Karpas-422 (cell line): Measurements from ENCODE around the gene ACTMAP. TPM values are rescaled to one million over a fixed set of nuclear protein-coding genes. Genes with fewer than 3 reads are reported as not detected.
"Not testable (repeated sequence)": the region's sequence is repeated elsewhere in the genome, so short reads cannot be mapped to it uniquely, and the experiment has no call there.

Source experiments
- DNase-seq: peaks from one replicate; pipeline ENCODE4 v3.0.0-alpha.2; 2015
- H2AFZ ChIP-seq: fragments of 200-600 bp; sonication (generic); 2 replicates; pipeline ENCODE4 v1.6.1; 2014; ENCODE audit warnings: antibody characterized with exemption, low read length, mixed read lengths
- H3K27ac ChIP-seq: fragments of 200-600 bp; sonication (generic); 2 replicates; pipeline ENCODE4 v1.5.1; 2014; ENCODE audit warnings: mild to moderate bottlenecking, low read length, moderate library complexity
- H3K27me3 ChIP-seq: fragments of 200-600 bp; sonication (generic); 2 replicates; pipeline ENCODE4 v1.6.1; 2014; ENCODE audit warnings: low read length, mixed read lengths
- H3K36me3 ChIP-seq: fragments of 200-600 bp; sonication (generic); 2 replicates; pipeline ENCODE4 v1.6.1; 2014; ENCODE audit warnings: low read length, mixed read lengths; ENCODE audit not compliant: insufficient read depth
- H3K4me1 ChIP-seq: fragments of 200-600 bp; sonication (generic); 2 replicates; pipeline ENCODE4 v1.6.1; 2014; ENCODE audit warnings: mild to moderate bottlenecking, low read length, mixed read lengths
- H3K4me2 ChIP-seq: fragments of 200-600 bp; sonication (generic); 2 replicates; pipeline ENCODE4 v1.6.1; 2014; ENCODE audit warnings: low read length, low read depth, mild to moderate bottlenecking; ENCODE audit not compliant: poor library complexity, severe bottlenecking
- H3K4me3 ChIP-seq: fragments of 200-600 bp; sonication (generic); 2 replicates; pipeline ENCODE4 v1.5.1; 2014; ENCODE audit warnings: mild to moderate bottlenecking, antibody characterized with exemption, low read length, mixed read lengths
- H3K79me2 ChIP-seq: fragments of 200-600 bp; sonication (generic); 2 replicates; pipeline ENCODE4 v1.6.1; 2014; ENCODE audit warnings: mild to moderate bottlenecking, low read length, mixed read lengths
- H3K9ac ChIP-seq: fragments of 200-600 bp; sonication (generic); 2 replicates; pipeline ENCODE4 v1.6.0; 2014; ENCODE audit warnings: low read length
- H3K9me2 ChIP-seq: fragments of 200-600 bp; sonication (generic), shearing (Covaris generic); replicated peaks from 2 replicates; pipeline ENCODE4 v1.6.0; 2014; ENCODE audit warnings: mild to moderate bottlenecking, low read length, moderate library complexity; ENCODE audit not compliant: insufficient read depth
- H3K9me3 ChIP-seq: fragments of 300-700, 200-600 bp; sonication (generic); 2 replicates; pipeline ENCODE4 v1.6.1; 2014; ENCODE audit warnings: low read length, mixed read lengths
- H4K20me1 ChIP-seq: fragments of 200-600 bp; sonication (generic); 2 replicates; pipeline ENCODE4 v1.6.1; 2014; ENCODE audit warnings: mild to moderate bottlenecking, antibody characterized with exemption, low read length, low read depth; ENCODE audit not compliant: insufficient read depth
- total RNA-seq: library from RNA; depleted of rRNA; stranded (reverse); fragments of >200 nt; shearing (Covaris generic); gene quantifications from 2 replicates; pipeline ENCODE4 v1.2.3, GENCODE V29; 2014; ENCODE audit warnings: low replicate concordance

The ACTMAP gene
- total RNA-seq, 1 experiment from 2014 or later = 5.8 TPM

DNA sequence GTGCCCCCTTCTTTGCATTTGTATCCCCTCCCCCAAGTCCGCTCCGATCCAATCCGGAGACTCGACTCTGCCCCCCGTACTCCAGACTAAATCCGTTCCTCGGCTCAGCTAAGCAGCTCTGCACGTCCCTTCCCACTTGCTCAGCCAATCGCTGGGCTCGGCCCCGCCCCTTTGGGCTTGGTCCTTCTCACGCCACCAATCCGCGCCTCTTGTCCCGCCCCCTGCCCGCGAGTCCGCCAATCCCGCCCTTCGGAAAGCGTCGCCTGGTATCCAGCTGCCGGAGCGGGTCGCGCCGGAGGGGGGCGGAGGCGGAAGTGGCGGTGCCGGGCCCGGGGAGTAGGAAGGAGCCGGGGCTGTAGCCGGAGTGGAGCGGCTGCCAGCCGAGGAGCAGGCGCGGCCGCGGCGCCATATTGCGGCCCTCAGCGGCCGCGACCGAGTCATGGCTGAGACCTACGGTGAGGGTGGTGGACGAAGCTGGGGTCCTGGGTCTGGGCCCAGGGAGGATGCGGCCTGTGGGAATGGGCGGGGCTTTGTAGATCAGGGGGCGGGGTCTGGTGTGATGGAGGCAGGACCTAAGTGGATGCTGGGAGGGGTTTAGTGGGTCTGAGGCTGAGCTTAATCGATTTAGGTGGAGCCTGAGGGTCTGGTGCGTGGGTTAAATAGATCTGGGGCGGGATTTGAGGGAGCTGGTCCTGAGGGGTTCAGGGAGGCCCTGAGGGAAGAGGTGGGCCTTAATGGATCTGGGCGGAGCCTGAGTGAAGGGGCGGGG is 27.8 kb upstream of the ACTMAP start, which contains the start of gene RAB4B:
Gene RAB4B (plus strand): TSS at position 311 of the 769 bp plus-strand sequence. CDS start 129 bp downstream, at position 440.
- H3K9me3 ChIP-seq = no peaks in the 10 kb centered on the region
- H3K4me2 ChIP-seq = peak within 1 kb of the TSS; percentile 96
- no peaks in the 10 kb centered on the region for H3K9me2 ChIP-seq

DNA sequence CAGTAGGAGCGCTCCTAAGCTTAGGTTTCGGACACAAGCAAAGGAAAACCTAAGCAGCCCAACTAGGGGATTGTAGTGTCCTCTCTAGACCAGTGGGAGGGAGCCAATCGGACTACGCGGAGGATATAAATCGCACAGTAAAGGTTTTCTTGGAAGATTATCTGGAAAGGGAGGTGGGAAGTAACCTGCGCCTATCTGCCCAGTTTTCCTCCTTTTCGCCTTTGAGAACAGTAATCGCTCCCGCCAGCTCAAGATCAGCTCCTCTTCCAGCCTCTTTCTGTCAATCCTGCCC is 27.3 kb upstream of the ACTMAP start:
- H3K4me2 ChIP-seq = peak overlapping the region; percentile 96
- peak overlapping the region; percentile 100 for H3K27ac ChIP-seq
- DNase-seq = no peak
- H3K4me1 ChIP-seq = peaks cover 23% of the 10 kb centered on the region
- no peaks in the 10 kb centered on the region for H3K9me3 ChIP-seq
- H3K9ac ChIP-seq = peak overlapping the region; percentile 98
- no peak overlapping the region for H2AFZ ChIP-seq
- peak overlapping the region; percentile 77 for H3K4me3 ChIP-seq
- H4K20me1 ChIP-seq = no peaks in the 10 kb centered on the region
- H3K27me3 ChIP-seq = no peaks in the 10 kb centered on the region
- peaks cover 11% of the 10 kb centered on the region; the same call in 1 of the 2 replicates for H3K79me2 ChIP-seq
- no peaks in the 10 kb centered on the region for H3K9me2 ChIP-seq
- no peaks in the 10 kb centered on the region for H3K36me3 ChIP-seq

More for the DNA sequence above, 27.8 kb upstream of the ACTMAP start, which contains the start of gene RAB4B:
- Histone ChIP-seq H3K27ac (peak within 1 kb of the TSS; percentile 100), H3K79me2 (peaks cover 11% of the 10 kb centered on the region; the same call in 1 of the 2 replicates), H3K4me1 (peaks cover 23% of the 10 kb centered on the region), H3K36me3 (no peaks in the 10 kb centered on the region), H4K20me1 (no peaks in the 10 kb centered on the region), H3K4me3 (peak within 1 kb of the TSS; percentile 77), H2AFZ (no peak within 1 kb of the TSS), H3K27me3 (no peaks in the 10 kb centered on the region), H3K9ac (peak within 1 kb of the TSS; percentile 98)
- peak; percentile 100 for DNase-seq

- no peaks in the 10 kb centered on the region for H3K9me3 ChIP-seq
- H3K27ac ChIP-seq = peak overlapping the region; percentile 100
- no peaks in the 10 kb centered on the region for H3K36me3 ChIP-seq
- H3K4me2 ChIP-seq = peak overlapping the region; percentile 96
- no peaks in the 10 kb centered on the region for H4K20me1 ChIP-seq
- no peaks in the 10 kb centered on the region for H3K27me3 ChIP-seq
- peaks cover 23% of the 10 kb centered on the region for H3K4me1 ChIP-seq
- peaks cover 11% of the 10 kb centered on the region; the same call in 1 of the 2 replicates for H3K79me2 ChIP-seq
- H2AFZ ChIP-seq = no peak overlapping the region
- peak; percentile 98 for DNase-seq
- peak overlapping the region; percentile 77 for H3K4me3 ChIP-seq
- H3K9ac ChIP-seq = peak overlapping the region; percentile 98
- H3K9me2 ChIP-seq = no peaks in the 10 kb centered on the region
Measured at GRCh38 chr19:40776932-40777644, 26.8 kb upstream of the ACTMAP start.

DNA sequence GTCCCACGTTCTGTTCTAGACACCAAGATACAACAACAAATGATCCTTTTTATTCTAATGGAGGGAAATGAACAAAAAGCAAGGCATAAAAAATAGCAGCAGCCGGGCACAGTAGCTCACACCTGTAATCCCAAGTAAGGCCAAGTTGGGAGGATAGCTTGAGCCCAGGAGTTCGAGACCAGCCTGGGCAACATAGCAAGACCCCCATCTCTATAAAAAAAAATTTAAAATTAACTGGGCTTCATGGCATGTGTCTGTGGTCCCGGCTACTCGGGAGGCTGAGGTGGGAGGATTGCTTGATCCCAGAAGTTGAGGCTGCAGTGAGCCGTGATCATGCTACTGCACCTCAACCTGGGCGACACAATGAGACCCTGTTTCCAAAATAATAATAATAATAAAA is 26.1 kb upstream of the ACTMAP start:
- Histone ChIP-seq H3K9me3 (no peaks in the 10 kb centered on the region), H3K4me1 (peaks cover 23% of the 10 kb centered on the region), H3K4me2 (peak overlapping the region; percentile 96), H3K9me2 (no peaks in the 10 kb centered on the region), H2AFZ (no peak overlapping the region), H3K4me3 (no peak overlapping the region), H3K27me3 (no peaks in the 10 kb centered on the region), H3K9ac (no peak overlapping the region), H3K27ac (peak overlapping the region; percentile 100), H3K36me3 (no peaks in the 10 kb centered on the region), H4K20me1 (no peaks in the 10 kb centered on the region), H3K79me2 (peaks cover 11% of the 10 kb centered on the region; the same call in 1 of the 2 replicates)
- no peak for DNase-seq

GRCh38 chr19:40775632-40776022 is 25.4 kb upstream of the ACTMAP start:
- no peaks in the 10 kb centered on the region for H3K27me3 ChIP-seq
- H3K4me3 ChIP-seq = no peak overlapping the region
- H3K79me2 ChIP-seq = peaks cover 11% of the 10 kb centered on the region; the same call in 1 of the 2 replicates
- no peak overlapping the region for H3K4me2 ChIP-seq
- H3K27ac ChIP-seq = no peak overlapping the region
- no peak overlapping the region for H2AFZ ChIP-seq
- no peaks in the 10 kb centered on the region for H3K9me2 ChIP-seq
- H3K36me3 ChIP-seq = no peaks in the 10 kb centered on the region
- peaks cover 23% of the 10 kb centered on the region for H3K4me1 ChIP-seq
- no peaks in the 10 kb centered on the region for H4K20me1 ChIP-seq
- no peak overlapping the region for H3K9ac ChIP-seq
- DNase-seq = no peak
- no peaks in the 10 kb centered on the region for H3K9me3 ChIP-seq

DNA sequence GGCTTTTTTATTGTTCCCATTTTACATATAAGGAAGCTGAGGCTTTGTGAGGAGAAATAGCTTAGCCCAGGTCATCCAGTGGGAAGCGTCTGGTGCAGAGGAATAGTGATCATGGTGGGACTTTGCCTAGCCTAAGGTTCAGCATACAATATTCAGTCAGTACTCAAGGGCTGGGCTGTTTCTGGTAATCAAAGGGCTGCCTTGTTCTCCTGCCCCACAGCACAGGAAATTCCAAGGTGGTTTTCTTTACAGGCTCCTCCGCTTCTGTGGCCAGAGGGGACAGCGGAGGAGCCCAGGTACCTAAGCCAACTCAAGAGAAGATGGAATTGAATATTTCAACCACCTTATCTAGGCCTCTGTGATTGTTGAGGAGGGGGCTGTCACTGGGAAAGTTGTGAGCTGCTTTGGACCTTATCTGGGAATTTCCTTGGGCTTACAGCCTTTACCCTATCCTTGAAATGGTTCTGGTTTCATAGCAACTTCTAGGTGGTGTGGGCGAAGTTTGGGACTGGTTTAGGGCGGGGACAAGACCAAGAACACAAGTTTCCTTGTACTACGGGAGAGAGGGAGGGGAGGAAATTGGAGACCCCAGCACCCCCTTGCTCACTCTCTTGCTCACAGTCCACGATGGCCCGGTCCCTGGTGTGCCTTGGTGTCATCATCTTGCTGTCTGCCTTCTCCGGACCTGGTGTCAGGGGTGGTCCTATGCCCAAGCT is 24.8 kb upstream of the ACTMAP start, which contains the start of gene MIA:
Gene MIA (plus strand): TSS at position 606 of the 716 bp plus-strand sequence. CDS start 22 bp downstream, at position 628.
- H3K36me3 ChIP-seq = no peaks in the 10 kb centered on the region
- no peak within 1 kb of the TSS for H3K4me3 ChIP-seq
- H4K20me1 ChIP-seq = no peaks in the 10 kb centered on the region
- no peaks in the 10 kb centered on the region for H3K27me3 ChIP-seq
- H3K4me2 ChIP-seq = no peak within 1 kb of the TSS
- peaks cover 23% of the 10 kb centered on the region for H3K4me1 ChIP-seq
- H3K9me3 ChIP-seq = no peaks in the 10 kb centered on the region
- no peak within 1 kb of the TSS for H2AFZ ChIP-seq
- peak within 1 kb of the TSS; percentile 100; the same call in 1 of the 2 replicates for H3K27ac ChIP-seq
- H3K9me2 ChIP-seq = no peaks in the 10 kb centered on the region
- H3K79me2 ChIP-seq = peaks cover 8% of the 10 kb centered on the region; the same call in 1 of the 2 replicates
- no peak for DNase-seq
- H3K9ac ChIP-seq = no peak within 1 kb of the TSS

GRCh38 chr19:40771101-40771862 is 21.0 kb upstream of the ACTMAP start:
- not testable (repeated sequence) for H3K4me3 ChIP-seq, H3K36me3 ChIP-seq, H3K27me3 ChIP-seq, H3K4me2 ChIP-seq, H2AFZ ChIP-seq, H3K4me1 ChIP-seq, H3K27ac ChIP-seq, H4K20me1 ChIP-seq, H3K9me2 ChIP-seq, H3K9me3 ChIP-seq, H3K9ac ChIP-seq, H3K79me2 ChIP-seq
- peak; percentile 81 for DNase-seq
